ENCODE results near the gene DPP7. TPM values are rescaled to one million over a fixed set of nuclear protein-coding genes. Genes with fewer than 3 reads are reported as not detected.

Gene DPP7
- total and polyA plus RNA-seq, 9 of the 15 experiments (the other 6 are each of a cell fraction or from before 2014, with no cell fraction given), result 0.99 to 365 (median 132) TPM

GRCh38 chr9:137128158-137128861, 13.8 kb upstream of the DPP7 start (continued):
- 0 out of 2 replicates have a peak, but pooled peaks have one; percentile 14 for TF ChIP-seq HBP1 (CRISPR knock-in tag; IDR thresholded peaks at IDR 0.05)
- no peak for TF ChIP-seq FOXA1 (IDR thresholded peaks at IDR 0.05; ENCODE audit: borderline replicate concordance)
- TF ChIP-seq STAG1 (CRISPR knock-in tag; IDR thresholded peaks at IDR 0.05; ENCODE audit: borderline replicate concordance), result 0 out of 2 replicates have a peak, but pooled peaks have one; percentile 24
- TF ChIP-seq BACH1 (tag; IDR thresholded peaks at IDR 0.05), result no peak

DNA sequence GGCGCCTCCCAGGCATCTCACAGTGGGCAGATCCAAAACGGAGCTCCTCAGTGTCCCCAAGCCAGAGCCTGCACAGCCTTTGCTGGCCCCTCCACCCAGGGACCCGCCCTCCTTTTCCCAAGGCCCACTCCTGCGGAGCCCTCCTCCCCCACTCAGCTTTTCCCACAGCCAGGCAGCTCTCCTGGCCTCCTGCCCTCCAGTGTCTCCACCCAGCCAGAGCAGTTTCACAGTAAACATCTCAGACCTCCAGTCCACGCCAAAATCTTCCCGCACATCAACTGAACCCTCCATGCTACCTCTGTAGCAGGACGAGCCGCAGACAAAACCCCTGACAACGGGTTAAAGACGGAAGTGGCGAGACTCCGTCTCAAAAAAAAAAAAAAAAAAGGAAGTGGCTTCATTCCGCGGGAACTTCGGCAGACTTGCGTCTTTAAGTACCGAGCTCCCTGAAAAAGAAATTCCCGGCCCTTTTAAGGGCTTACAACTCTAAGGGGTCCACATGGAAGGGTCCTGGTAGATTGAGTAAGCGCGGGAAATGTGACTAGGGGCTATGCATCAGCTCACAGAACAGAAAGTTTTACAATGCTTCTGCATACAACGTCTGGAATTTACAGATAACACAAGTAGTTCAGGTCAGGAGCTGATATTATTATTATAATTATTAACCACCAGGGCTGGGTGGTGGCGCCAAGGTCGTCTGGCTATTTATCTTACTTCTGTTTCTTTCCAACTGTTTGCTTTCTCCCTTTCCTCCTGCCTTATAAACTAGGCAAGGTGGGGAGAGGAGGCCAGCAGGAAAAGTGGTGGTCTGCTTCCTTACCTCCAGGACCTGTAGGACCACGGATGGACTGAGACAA, 13.0 kb upstream of the DPP7 start:
- in situ Hi-C loops (cut with MboI) (loop anchor here (5.0 kb wide), 1 partner anchor 100 kb away; the partner anchor contains the start of genes CYSRT1 and RNF224), intact Hi-C loops (cut with micrococcal nuclease) (loop anchor here (2.0 kb wide), 1 partner anchor 23 kb away; no protein-coding TSS in a partner anchor)
- Histone ChIP-seq H4K20me1 (replicated peaks; ENCODE audit: control insufficient read depth, insufficient read depth, low read length) (no peaks in the 10 kb centered on the region), H3K4me1 (replicated peaks in 1 of 2; ENCODE audit: control insufficient read depth in 2 of 2, insufficient read depth in 2 of 2, low read length in 2 of 2) (peaks cover 16 to 37% of the 10 kb centered on the region in 2 experiments), H3K79me2 (ENCODE audit: control insufficient read depth, insufficient read depth, low read length) (peaks cover 35% of the 10 kb centered on the region), H3K36me3 (ENCODE audit: control insufficient read depth, insufficient read depth, low read length) (peaks cover 2% of the 10 kb centered on the region; the same call in 1 of the 3 replicates), H3K9ac (ENCODE audit: insufficient read depth in 1 of 2, low read depth in 2 of 2, low read length in 2 of 2) (peak overlapping the region; percentile 84 to 100), H3K27me3 (ENCODE audit: control insufficient read depth in 2 of 2, insufficient read depth in 2 of 2, low read length in 2 of 2) (no peaks in the 10 kb centered on the region), H3K27ac (ENCODE audit: extremely low read depth, low read depth, low read length) (peak overlapping the region; percentile 78), H2AFZ (ENCODE audit: low read depth, low read length) (peak overlapping the region; percentile 64), H3K9me1 (ENCODE audit: control insufficient read depth, insufficient read depth, low read length) (no peaks in the 10 kb centered on the region), H3K9me3 (replicated peaks; ENCODE audit: control insufficient read depth, insufficient read depth, low read depth, low read length) (no peaks in the 10 kb centered on the region), H3K4me3 (peak overlapping the region; percentile 91), H3K4me2 (ENCODE audit: insufficient read depth, low read length) (peak overlapping the region; percentile 100)
- peak; percentile 70 for FAIRE-seq
- WGBS (ENCODE audit: insufficient coverage, low coverage, missing lambda C conversion rate), result 4% methylated on average over 21 of the region's 24 CpGs
- ChIA-PET CTCF (ENCODE audit: low intra/inter-chr PET ratio) (interaction anchor here (0.7 kb wide), 1 partner anchor 62 kb away, joined by 4 read pairs; no protein-coding TSS in a partner anchor), POLR2A (interaction anchor here (0.6 to 1.4 kb wide), 10 partner anchors 9 to 115 kb away, joined by 3 to 4 read pairs (median 3); a partner anchor contains a TSS)
- DNase-seq (ENCODE audit: extremely low read depth in 1 of 4, low spot score in 3 of 4), result peak; percentile 43 to 77 (median 51)
- ATAC-seq, result peak; percentile 10
- BruUV-seq (replicated peaks), result TSS peak; percentile 79
- TF ChIP-seq ZNF830 (CRISPR knock-in tag; IDR thresholded peaks at IDR 0.05) (no peak), RBFOX2 (IDR thresholded peaks at IDR 0.05; ENCODE audit: low read depth, low read length) (peak; percentile 32; the same call in 1 of the 2 replicates), DPF2 (IDR thresholded peaks at IDR 0.05) (peak; percentile 74), NBN (IDR thresholded peaks at IDR 0.05; ENCODE audit: low read depth) (0 out of 2 replicates have a peak, but pooled peaks have one; percentile 51), ZNF780A (CRISPR knock-in tag; IDR thresholded peaks at IDR 0.05) (no peak), NFXL1 (CRISPR knock-in tag; IDR thresholded peaks at IDR 0.05) (no peak), AFF1 (IDR thresholded peaks at IDR 0.05; ENCODE audit: low read depth in 1 of 2, partially characterized antibody in 2 of 2) (peak; percentile 35 to 60), CREM (IDR thresholded peaks at IDR 0.05; ENCODE audit: low read depth) (0 out of 2 replicates have a peak, but pooled peaks have one; percentile 7), BCOR (IDR thresholded peaks at IDR 0.05) (0 out of 2 replicates have a peak, but pooled peaks have one; percentile 21)

Data from K562 (cell line).